A673 (cell line): ENCODE results near the gene TEX26. TPM values are rescaled to one million over a fixed set of nuclear protein-coding genes. Genes with fewer than 3 reads are reported as not detected.
"Not testable (repeated sequence)": the region's sequence is repeated elsewhere in the genome, so short reads cannot be mapped to it uniquely, and the experiment has no call there.

Experiments
- BruUV-seq: library from RNA; stranded (reverse); fragments of 400-500 nt; replicated peaks from 2 replicates; lab custom pipeline; 2021; lab: Mats Ljungman, UMichigan
- CTCF ChIA-PET: fragments of 300-600 bp; sonication (Branson Sonifier 250); formaldehyde crosslinking; loops from one replicate; lab custom pipeline; 2022; ENCODE audit warnings: antibody characterized with exemption; lab: Charles Lee
- POLR2A ChIA-PET: fragments of 300-600 bp; sonication (Branson Sonifier 250); formaldehyde crosslinking; loops from one replicate; lab custom pipeline; 2022; ENCODE audit warnings: antibody characterized with exemption; ENCODE audit not compliant: low non-redundant PET; lab: Charles Lee
- DNase-seq: peaks from one replicate; pipeline ENCODE4 v3.0.0-alpha.2; 2015; ENCODE audit warnings: low spot score
- H3K27ac ChIP-seq: fragments of 200-600 bp; sonication (generic); 2 replicates; pipeline ENCODE4 v1.5.1; 2016; ENCODE audit warnings: mixed run types, low read depth, mild to moderate bottlenecking, mixed read lengths, antibody characterized with exemption, low read length; ENCODE audit not compliant: poor library complexity, severe bottlenecking
- H3K27me3 ChIP-seq: fragments of 200-600 bp; sonication (generic); replicated peaks from 2 replicates; pipeline ENCODE4 v1.6.1; 2017; ENCODE audit warnings: mixed run types, low read depth, mild to moderate bottlenecking, mixed read lengths, antibody characterized with exemption, low read length; ENCODE audit not compliant: insufficient read depth, poor library complexity
- H3K36me3 ChIP-seq: fragments of 200-600 bp; sonication (generic); 2 replicates; pipeline ENCODE4 v1.6.1; 2016; ENCODE audit warnings: mixed run types, mild to moderate bottlenecking, mixed read lengths, antibody characterized with exemption, low read length; ENCODE audit not compliant: insufficient read depth, poor library complexity, severe bottlenecking
- H3K4me1 ChIP-seq: fragments of 200-600 bp; sonication (generic); 2 replicates; pipeline ENCODE4 v1.6.1; 2017; ENCODE audit warnings: mixed run types, mild to moderate bottlenecking, mixed read lengths, antibody characterized with exemption, low read length; ENCODE audit not compliant: insufficient read depth, poor library complexity, severe bottlenecking
- H3K4me3 ChIP-seq: fragments of 200-600 bp; sonication (generic); 2 replicates; pipeline ENCODE4 v1.5.1; 2016; ENCODE audit warnings: low read depth, mixed run types, mild to moderate bottlenecking, mixed read lengths, low read length; ENCODE audit not compliant: poor library complexity, severe bottlenecking
- H3K9me3 ChIP-seq: fragments of 200-600 bp; sonication (generic); 2 replicates; pipeline ENCODE4 v1.6.1; 2016; ENCODE audit warnings: mixed run types, low read depth, mild to moderate bottlenecking, mixed read lengths, antibody characterized with exemption, low read length; ENCODE audit not compliant: poor library complexity, severe bottlenecking
- CTCF ChIP-seq: fragments of 300-800, 200-600 bp; sonication (generic); conservative IDR thresholded peaks from 2 replicates; pipeline ENCODE4 v1.5.1; 2017; ENCODE audit warnings: low read depth, mild to moderate bottlenecking, antibody characterized with exemption, low read length, moderate library complexity, mixed read lengths
- EZH2 ChIP-seq: fragments of 200-600 bp; sonication (generic); IDR thresholded peaks from 2 replicates; pipeline ENCODE4 v1.6.1; 2017; ENCODE audit warnings: borderline replicate concordance, low read depth, mild to moderate bottlenecking, mixed read lengths, antibody characterized with exemption, low read length; ENCODE audit not compliant: poor library complexity, severe bottlenecking
- intact Hi-C: fragments of 100-400 bp; cut with micrococcal nuclease; formaldehyde crosslinking; loops from one replicate; pipeline ENCODE4 v1.10.0; 2022; ENCODE audit not compliant: unreplicated experiment
- total RNA-seq: library from RNA; stranded (reverse); gene quantifications from 2 replicates; pipeline ENCODE4 v1.2.3, GENCODE V29; 2021

Gene TEX26
- total RNA-seq, 1 experiment from 2014 or later: not detected

DNA sequence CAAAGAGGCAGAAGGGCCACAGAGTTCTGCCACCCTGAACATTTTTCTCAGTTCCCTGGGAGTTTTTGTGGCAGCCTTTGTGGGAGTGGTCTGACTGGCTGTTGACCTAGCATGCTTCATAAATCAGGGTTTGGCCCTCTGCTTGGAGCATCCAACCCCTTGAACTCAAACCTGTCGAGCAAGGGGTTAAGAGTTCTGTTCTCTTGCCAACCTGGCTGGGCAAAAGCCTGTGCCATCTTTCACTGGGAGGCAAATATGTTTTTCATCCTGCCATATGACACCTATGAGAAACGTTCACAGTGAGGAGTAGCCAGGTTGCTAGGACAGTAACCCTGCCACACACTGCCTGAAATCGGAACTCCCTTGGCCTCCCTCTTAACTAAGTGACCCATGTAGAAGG, 7.7 kb upstream of the TEX26 start:
- Histone ChIP-seq H3K27ac (no peak overlapping the region), H3K4me3 (no peak overlapping the region), H3K9me3 (no peaks in the 10 kb centered on the region), H3K27me3 (no peaks in the 10 kb centered on the region), H3K36me3 (no peaks in the 10 kb centered on the region), H3K4me1 (no peaks in the 10 kb centered on the region)
- BruUV-seq: no TSS peak
- intact Hi-C loops: no loop called here
- TF ChIP-seq CTCF (no peak), EZH2 (no peak)
- DNase-seq: no peak
- CTCF ChIA-PET: no interaction called here
- POLR2A ChIA-PET: no interaction called here

DNA sequence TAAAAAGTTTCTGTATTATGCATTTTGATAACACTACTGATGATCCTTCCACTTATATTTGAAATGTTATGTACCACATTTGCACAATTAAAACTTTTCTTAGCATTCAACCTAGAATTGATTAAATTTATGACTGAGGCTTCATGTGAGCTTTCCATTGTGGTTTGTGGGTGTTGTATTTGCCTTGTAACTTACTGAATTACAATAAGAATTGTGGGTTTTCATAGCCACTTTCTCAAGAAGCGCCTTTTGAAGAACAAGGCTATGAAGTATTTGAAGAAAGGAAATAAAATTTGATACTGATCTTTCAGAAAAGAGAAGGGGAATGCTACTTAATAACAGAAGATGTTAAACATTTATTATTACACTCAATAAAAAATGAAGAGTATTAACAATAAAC, 7.0 kb upstream of the TEX26 start:
- CTCF ChIA-PET: no interaction called here
- intact Hi-C loops: no loop called here
- POLR2A ChIA-PET: no interaction called here
- Histone ChIP-seq H3K4me3 (no peak overlapping the region), H3K27ac (no peak overlapping the region), H3K27me3 (no peaks in the 10 kb centered on the region), H3K9me3 (no peaks in the 10 kb centered on the region), H3K36me3 (no peaks in the 10 kb centered on the region), H3K4me1 (no peaks in the 10 kb centered on the region)
- BruUV-seq: no TSS peak
- no peak for TF ChIP-seq CTCF
- DNase-seq: no peak

DNA sequence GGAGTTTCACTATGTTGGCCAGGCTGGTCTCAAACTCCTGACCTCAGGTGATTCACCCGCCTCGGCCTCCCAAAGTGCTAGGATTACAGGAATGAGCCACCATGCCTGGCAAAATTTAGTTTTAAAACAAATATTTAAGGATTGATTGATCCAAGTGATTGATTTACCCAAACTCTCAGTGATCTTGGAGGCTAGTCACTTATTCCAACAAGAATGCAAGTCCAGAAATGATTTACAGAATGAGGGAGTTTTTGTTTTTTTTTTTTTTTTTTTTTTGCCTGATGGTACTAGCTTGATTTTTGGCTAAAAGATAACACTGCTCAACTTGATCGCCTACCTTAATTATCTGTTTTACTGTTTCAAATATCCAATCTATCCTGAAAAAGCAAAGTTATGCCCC, 5.7 kb upstream of the TEX26 start:
- ChIA-PET CTCF (no interaction called here), POLR2A (no interaction called here)
- intact Hi-C loops: no loop called here
- no TSS peak for BruUV-seq
- Histone ChIP-seq H3K4me3 (no peak overlapping the region), H3K27me3 (no peaks in the 10 kb centered on the region), H3K4me1 (no peaks in the 10 kb centered on the region), H3K27ac (no peak overlapping the region), H3K36me3 (no peaks in the 10 kb centered on the region), H3K9me3 (no peaks in the 10 kb centered on the region)
- DNase-seq: no peak
- no peak for TF ChIP-seq EZH2
- TF ChIP-seq CTCF: no peak

DNA sequence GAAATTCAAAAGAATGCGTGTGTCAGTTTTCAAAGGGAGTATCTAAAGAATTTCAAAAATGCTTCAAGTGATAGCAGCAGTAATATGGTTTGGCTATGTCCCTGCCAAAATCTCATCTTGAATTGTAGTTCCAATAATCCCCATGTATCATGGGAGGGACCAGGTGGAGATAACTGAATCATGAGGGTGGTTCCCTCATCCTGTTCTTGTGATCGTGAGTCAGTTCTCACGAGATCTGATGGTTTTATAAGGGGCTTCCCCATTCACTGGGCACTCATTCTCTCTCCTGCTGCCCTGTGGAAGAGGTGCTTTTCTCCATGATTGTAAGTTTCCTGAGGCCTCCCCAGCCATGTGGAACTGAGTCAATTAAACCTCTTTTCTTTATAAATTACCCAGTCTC, 5.3 kb upstream of the TEX26 start:
- H3K9me3 ChIP-seq, H3K27me3 ChIP-seq, DNase-seq, H3K4me1 ChIP-seq, H3K36me3 ChIP-seq, BruUV-seq, intact Hi-C loops, CTCF ChIA-PET, POLR2A ChIA-PET, H3K27ac ChIP-seq, H3K4me3 ChIP-seq: not testable (repeated sequence)
